Stomach smooth muscle (tissue), 2 donors: ENCODE measurements around the gene STUM.

Source experiments
- H3K27ac ChIP-seq: one replicate; pipeline ENCODE4 v1.7.0; 2013; ENCODE audit warnings: mild to moderate bottlenecking, low read length, inconsistent platforms
- H3K27me3 ChIP-seq, 2 donors: one replicate each; pipeline ENCODE4 v1.7.0; 2013; ENCODE audit warnings: low read length in 2 of 2; ENCODE audit not compliant: insufficient read depth in 2 of 2, control insufficient read depth in 1 of 2
- H3K36me3 ChIP-seq, 2 donors: one replicate each; pipeline ENCODE4 v1.7.0; 2013; ENCODE audit warnings: low read length in 2 of 2; ENCODE audit not compliant: control insufficient read depth in 2 of 2, insufficient read depth in 2 of 2
- H3K4me1 ChIP-seq: one replicate; pipeline ENCODE4 v1.7.0; 2013; ENCODE audit warnings: low read length; ENCODE audit not compliant: control insufficient read depth, insufficient read depth
- H3K4me3 ChIP-seq, 2 donors: one replicate each; pipeline ENCODE4 v1.7.0; 2013; ENCODE audit warnings: low read length in 2 of 2
- H3K9ac ChIP-seq, 2 donors: one replicate each; pipeline ENCODE4 v1.7.0; 2013; ENCODE audit warnings: low read length in 2 of 2, mild to moderate bottlenecking in 1 of 2
- H3K9me3 ChIP-seq, 2 donors: one replicate each; pipeline ENCODE4 v1.7.0; 2013; ENCODE audit warnings: low read length in 2 of 2; ENCODE audit not compliant: control insufficient read depth in 2 of 2
- donor health status: healthy.
- donor health status: Pancreatic carcinoma.

STUM gene

DNA sequence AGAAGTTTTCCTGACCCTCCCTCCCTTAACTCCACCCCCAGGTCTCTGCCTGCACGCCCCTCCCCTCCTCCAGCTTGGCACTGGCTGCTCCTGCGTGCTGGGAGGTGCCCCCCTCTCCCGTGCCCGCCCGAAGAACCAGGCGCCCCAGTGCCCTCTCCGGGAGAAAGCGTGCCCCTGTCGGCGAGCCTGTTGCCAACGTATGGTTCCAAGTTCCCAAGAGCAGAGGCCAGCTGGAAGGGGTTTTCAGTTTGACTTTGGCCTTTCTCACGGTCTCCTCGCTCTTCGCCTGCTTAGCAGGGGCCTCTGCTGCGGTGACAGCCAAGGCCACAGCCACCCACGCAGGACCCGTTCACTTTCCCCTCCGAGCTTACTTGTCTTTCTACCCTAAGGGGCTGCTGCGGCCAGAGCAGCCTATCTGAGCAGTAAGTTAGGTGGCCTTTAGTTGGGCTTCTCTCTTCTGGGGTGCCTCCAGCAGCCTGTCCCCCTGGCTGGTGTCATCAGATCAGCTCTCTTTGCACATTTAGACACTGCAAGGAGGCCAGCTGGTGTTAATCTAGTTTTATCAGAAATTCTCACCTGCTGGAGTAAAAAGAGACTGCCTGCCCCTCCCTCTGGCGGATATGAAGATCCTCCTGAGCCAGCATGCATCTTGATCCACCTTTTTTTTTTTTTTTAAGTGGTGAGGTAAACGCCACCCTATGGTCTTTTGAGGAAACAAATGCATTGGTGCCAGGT lies 1.5 kb downstream of the STUM start:
- no peaks in the 10 kb centered on the region for H3K9me3 ChIP-seq
- peak overlapping the region in 1 of 2 donors; percentile 39 for H3K9ac ChIP-seq
- H3K27ac ChIP-seq = peak overlapping the region; percentile 31
- no peaks in the 10 kb centered on the region for H3K36me3 ChIP-seq
- peaks cover 38% of the 10 kb centered on the region for H3K4me1 ChIP-seq
- H3K27me3 ChIP-seq = no peaks in the 10 kb centered on the region
- H3K4me3 ChIP-seq = peak overlapping the region; percentile 69 to 79

DNA sequence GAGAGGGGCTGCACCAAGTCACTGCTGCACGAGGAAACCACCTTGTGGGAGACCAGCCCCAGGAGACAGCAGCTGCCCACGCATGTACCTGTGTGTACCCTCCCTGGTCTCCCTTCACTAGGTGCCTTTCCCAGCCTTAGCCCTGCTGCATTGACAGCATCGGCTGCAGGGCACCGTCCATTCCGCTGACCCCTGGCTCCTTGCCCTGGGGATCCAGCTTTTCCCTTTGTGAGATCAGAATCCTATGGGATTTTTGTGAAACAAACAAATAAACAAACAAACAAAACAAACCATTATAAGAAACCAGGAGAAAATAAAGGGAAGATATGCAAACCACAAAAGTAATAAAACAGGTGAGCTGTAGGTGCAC lies 2.1 kb downstream of the STUM start:
- Histone ChIP-seq H3K9me3 (no peaks in the 10 kb centered on the region), H3K27me3 (no peaks in the 10 kb centered on the region), H3K27ac (no peak overlapping the region), H3K4me3 (no peak overlapping the region), H3K4me1 (peaks cover 38% of the 10 kb centered on the region), H3K36me3 (no peaks in the 10 kb centered on the region), H3K9ac (no peak overlapping the region)

- Histone ChIP-seq H3K4me1 (peaks cover 38% of the 10 kb centered on the region), H3K9ac (no peak overlapping the region), H3K27me3 (no peaks in the 10 kb centered on the region), H3K36me3 (no peaks in the 10 kb centered on the region), H3K9me3 (no peaks in the 10 kb centered on the region), H3K4me3 (no peak overlapping the region), H3K27ac (no peak overlapping the region)
These were observed 2.7 kb downstream of the STUM start for GRCh38 chr1:226551299-226551698.

DNA sequence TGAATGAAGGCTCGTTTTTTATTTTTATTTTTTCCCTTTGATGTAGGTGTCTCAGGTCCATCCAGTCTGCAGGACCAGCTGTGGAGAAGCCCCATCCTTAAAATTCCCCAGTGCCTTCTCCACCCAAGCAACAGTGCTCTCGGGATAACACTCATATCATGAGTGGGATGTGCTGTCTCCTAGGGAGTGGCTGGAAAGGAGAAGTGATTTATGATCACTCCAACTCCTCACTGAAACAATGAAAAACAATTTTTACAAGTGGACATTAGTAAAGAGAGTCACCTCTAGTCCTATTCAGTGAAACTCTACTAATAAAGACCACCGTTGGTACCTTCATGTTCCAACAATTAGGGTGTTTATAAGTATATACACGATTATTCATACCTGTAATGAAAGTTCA lies 3.5 kb downstream of the STUM start:
- H3K9me3 ChIP-seq = no peaks in the 10 kb centered on the region
- no peak overlapping the region for H3K27ac ChIP-seq
- no peaks in the 10 kb centered on the region for H3K36me3 ChIP-seq
- H3K4me1 ChIP-seq = peaks cover 38% of the 10 kb centered on the region
- no peak overlapping the region for H3K4me3 ChIP-seq
- H3K27me3 ChIP-seq = no peaks in the 10 kb centered on the region
- H3K9ac ChIP-seq = no peak overlapping the region

DNA sequence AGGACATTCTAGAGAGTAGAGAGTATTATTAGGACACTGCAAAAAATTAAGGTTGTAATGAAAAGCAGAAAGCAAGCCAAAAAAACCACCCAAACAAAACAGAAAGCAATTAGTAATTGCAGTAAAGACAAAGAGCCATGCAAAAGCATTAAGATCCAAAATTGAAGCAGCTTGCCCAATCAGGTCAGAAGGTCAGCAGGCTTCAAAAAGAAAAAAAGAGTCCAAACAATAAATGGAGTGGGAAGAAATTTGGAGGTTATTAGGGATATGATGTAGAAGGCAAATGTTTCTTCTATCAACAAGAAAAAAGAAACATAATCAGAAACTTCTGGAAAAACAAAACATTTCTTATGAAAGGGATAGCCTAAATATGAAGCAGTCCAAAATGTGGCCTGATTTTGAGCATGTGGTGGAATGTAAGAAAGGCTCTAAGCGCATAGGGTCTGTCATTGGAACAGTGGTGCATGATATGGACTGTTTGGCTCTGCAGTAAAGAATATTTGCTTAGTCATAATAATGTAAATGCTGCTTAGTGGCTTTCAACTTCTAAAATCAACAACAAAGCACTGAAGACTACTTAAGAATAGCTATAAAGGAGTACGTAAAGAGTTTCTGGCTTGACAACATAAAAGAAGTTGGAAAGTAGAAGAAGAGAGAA lies 4.8 kb downstream of the STUM start:
- no peak overlapping the region for H3K27ac ChIP-seq
- H3K4me3 ChIP-seq = no peak overlapping the region
- no peaks in the 10 kb centered on the region for H3K9me3 ChIP-seq
- no peak overlapping the region for H3K9ac ChIP-seq
- no peaks in the 10 kb centered on the region for H3K36me3 ChIP-seq
- no peaks in the 10 kb centered on the region for H3K27me3 ChIP-seq
- peaks cover 30% of the 10 kb centered on the region for H3K4me1 ChIP-seq

DNA sequence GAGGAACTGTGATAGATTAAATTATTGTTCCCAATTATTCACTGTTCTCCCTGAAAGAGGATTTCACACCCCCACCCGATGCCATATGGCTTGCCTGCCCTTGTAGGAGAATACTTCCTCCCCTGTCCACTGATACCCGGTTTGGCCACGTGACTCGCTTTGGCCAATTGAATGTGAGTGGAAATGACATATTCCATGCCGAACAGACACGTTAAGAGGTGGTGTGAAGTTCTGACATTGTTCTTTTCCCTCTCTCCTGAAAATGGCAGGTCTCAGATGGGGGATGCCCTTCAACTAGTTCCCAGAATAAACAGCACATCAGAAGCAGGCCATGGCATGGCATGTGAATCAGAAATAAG lies 5.3 kb downstream of the STUM start:
- H3K9ac ChIP-seq = no peak overlapping the region
- H3K36me3 ChIP-seq = no peaks in the 10 kb centered on the region
- peaks cover 26% of the 10 kb centered on the region for H3K4me1 ChIP-seq
- H3K4me3 ChIP-seq = no peak overlapping the region
- H3K27me3 ChIP-seq = no peaks in the 10 kb centered on the region
- no peaks in the 10 kb centered on the region for H3K9me3 ChIP-seq
- no peak overlapping the region for H3K27ac ChIP-seq

DNA sequence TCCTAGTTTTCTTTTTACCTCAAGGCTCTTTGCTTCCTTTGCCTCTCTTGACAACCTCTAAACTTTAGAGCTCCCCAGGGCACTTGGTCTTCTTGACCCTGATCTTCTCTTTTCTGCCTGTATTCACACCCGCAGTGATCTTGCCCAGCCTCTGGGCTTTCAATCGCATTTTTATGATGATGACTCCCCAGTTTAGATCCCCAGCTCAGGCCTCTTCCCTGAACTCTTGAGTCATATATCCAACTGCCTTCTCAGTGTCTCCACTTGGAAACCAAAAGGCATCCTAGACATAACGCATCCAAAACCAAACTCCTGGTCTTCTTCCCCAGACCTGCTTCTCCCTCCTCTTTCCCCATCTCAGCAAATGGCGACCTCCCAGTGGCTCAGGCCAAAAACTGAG lies 6.5 kb downstream of the STUM start:
- peaks cover 14% of the 10 kb centered on the region for H3K4me1 ChIP-seq
- no peak overlapping the region for H3K27ac ChIP-seq
- no peak overlapping the region for H3K4me3 ChIP-seq
- no peak overlapping the region for H3K9ac ChIP-seq
- no peaks in the 10 kb centered on the region for H3K36me3 ChIP-seq
- no peaks in the 10 kb centered on the region for H3K27me3 ChIP-seq
- no peaks in the 10 kb centered on the region for H3K9me3 ChIP-seq

DNA sequence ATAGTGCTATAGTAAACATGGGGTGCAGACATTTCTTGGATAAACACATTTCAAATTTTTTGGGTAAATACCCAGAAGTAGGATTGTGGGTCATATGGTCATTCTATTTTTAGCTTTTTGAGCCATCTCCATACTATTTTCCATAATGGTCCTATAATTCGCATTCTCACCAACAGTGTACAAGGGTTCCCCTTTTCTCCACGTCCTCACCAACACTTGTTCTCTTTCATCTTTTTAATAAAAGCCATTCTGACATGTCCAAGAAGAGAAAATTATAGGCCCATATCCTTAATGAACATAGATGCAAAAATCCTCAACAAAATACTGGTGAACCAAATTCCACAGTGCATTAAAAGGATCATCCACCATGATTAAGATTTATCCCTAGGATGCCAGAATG lies 8.9 kb downstream of the STUM start:
- H3K36me3 ChIP-seq = no peaks in the 10 kb centered on the region
- H3K27ac ChIP-seq = no peak overlapping the region
- no peak overlapping the region for H3K9ac ChIP-seq
- H3K4me1 ChIP-seq = no peaks in the 10 kb centered on the region
- H3K9me3 ChIP-seq = no peaks in the 10 kb centered on the region
- H3K4me3 ChIP-seq = no peak overlapping the region
- no peaks in the 10 kb centered on the region for H3K27me3 ChIP-seq

DNA sequence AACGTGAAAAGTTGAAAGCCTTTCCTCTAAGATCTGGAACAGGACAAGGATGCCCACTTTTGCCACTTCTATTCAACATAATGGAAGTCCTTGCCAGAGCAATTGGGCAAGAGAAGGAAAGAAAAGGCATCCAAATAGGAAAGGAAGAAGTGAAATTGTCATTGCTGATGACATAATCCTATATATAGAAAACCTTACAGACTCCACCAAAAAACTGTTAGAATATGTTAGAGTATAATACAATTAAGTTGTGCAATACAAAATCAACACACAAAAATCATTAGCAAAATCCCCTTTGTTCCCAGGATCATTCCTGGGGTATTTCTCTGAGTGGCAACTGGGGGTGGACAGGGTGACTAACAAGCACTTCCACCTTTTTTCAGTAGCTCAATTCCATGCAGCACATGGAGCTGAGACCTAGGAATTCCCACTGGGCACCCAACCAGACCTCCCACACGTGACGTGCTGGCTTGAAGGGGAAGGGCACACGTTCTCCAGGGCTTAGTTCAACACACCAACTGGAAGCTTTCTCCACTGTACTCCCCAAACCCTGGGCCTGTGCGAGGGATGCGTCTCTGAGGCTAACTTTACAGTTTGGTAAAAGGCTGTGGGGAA lies 9.6 kb downstream of the STUM start:
- H3K9ac ChIP-seq = no peak overlapping the region
- peaks cover under 1% of the 10 kb centered on the region for H3K4me1 ChIP-seq
- no peak overlapping the region for H3K27ac ChIP-seq
- H3K9me3 ChIP-seq = no peaks in the 10 kb centered on the region
- no peaks in the 10 kb centered on the region for H3K27me3 ChIP-seq
- no peak overlapping the region for H3K4me3 ChIP-seq
- no peaks in the 10 kb centered on the region for H3K36me3 ChIP-seq

DNA sequence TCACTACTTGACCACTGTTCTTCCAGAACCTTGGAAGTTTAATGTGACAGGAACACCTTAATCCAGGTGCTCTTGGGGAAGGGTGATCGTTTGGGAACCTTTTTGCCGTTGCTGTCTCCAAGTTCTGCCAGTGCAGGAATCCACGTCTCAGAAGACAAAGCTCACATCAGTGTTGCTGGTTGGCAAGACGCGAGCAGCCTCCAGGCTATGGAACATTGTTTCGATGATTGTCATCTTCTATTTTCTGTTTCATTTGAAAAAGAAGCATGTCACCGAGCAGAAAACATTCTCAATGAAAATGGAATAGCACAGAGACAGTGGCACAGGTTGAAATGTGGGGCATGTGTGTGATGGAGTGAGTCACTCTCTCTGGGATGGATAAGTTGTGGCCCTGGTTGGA lies 11.7 kb downstream of the STUM start:
- Histone ChIP-seq H3K27ac (no peak overlapping the region), H3K9ac (no peak overlapping the region), H3K4me1 (peaks cover 16% of the 10 kb centered on the region), H3K36me3 (no peaks in the 10 kb centered on the region), H3K27me3 (no peaks in the 10 kb centered on the region), H3K4me3 (no peak overlapping the region), H3K9me3 (no peaks in the 10 kb centered on the region)

DNA sequence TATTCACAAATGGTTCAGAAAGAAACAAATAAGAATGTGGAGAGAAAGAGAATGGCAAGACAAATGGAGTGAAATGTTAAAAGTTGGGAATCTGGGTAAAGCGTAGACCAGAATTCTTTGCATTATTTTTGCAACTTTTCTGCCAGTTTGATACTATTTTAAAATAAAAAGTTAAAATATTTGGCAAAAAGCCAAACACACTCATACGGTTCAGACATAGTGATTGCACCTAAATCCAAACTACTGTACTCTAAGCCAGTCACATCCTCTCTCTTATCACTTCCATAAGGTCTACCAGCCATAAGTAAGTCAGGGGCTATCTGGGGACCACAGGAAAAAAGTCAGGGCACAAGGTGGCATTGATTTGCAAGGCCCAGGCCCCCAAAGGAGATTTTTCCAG lies 14.4 kb downstream of the STUM start:
- Histone ChIP-seq H3K4me1 (peaks cover 21% of the 10 kb centered on the region), H3K36me3 (no peaks in the 10 kb centered on the region), H3K27me3 (no peaks in the 10 kb centered on the region), H3K9ac (no peak overlapping the region), H3K27ac (no peak overlapping the region), H3K9me3 (no peaks in the 10 kb centered on the region), H3K4me3 (no peak overlapping the region)
